Measurements from ENCODE around the gene LRRK2.

Gene LRRK2

GRCh38 chr12:40331886-40332285, 107.1 kb downstream of the LRRK2 start:
- Histone ChIP-seq H3K27ac (ENCODE audit: low read length) (no peak overlapping the region), H3K9me3 (ENCODE audit: insufficient read depth, low read depth, low read length) (peaks cover 21% of the 10 kb centered on the region), H3K4me3 (ENCODE audit: low read length) (no peak overlapping the region), H3K27me3 (ENCODE audit: insufficient read depth, low read length) (no peaks in the 10 kb centered on the region), H3K9ac (ENCODE audit: low read depth, low read length) (no peak overlapping the region), H3K36me3 (ENCODE audit: insufficient read depth, low read depth, low read length) (no peaks in the 10 kb centered on the region), H3K4me1 (ENCODE audit: insufficient read depth, low read length) (no peaks in the 10 kb centered on the region)

GRCh38 chr12:40335991-40336390, 111.2 kb downstream of the LRRK2 start:
- Histone ChIP-seq H3K9me3 (ENCODE audit: insufficient read depth, low read depth, low read length) (peaks cover 10% of the 10 kb centered on the region), H3K4me1 (ENCODE audit: insufficient read depth, low read length) (no peaks in the 10 kb centered on the region), H3K27ac (ENCODE audit: low read length) (no peak overlapping the region), H3K36me3 (ENCODE audit: insufficient read depth, low read depth, low read length) (no peaks in the 10 kb centered on the region), H3K9ac (ENCODE audit: low read depth, low read length) (no peak overlapping the region), H3K4me3 (ENCODE audit: low read length) (no peak overlapping the region), H3K27me3 (ENCODE audit: insufficient read depth, low read length) (no peaks in the 10 kb centered on the region)

- no peak overlapping the region for H3K9ac ChIP-seq (ENCODE audit: low read depth, low read length)
- H3K4me1 ChIP-seq (ENCODE audit: insufficient read depth, low read length) = no peaks in the 10 kb centered on the region
- H3K36me3 ChIP-seq (ENCODE audit: insufficient read depth, low read depth, low read length) = no peaks in the 10 kb centered on the region
- H3K27ac ChIP-seq (ENCODE audit: low read length) = no peak overlapping the region
- peaks cover 4% of the 10 kb centered on the region; the same call in 1 of the 2 replicates for H3K9me3 ChIP-seq (ENCODE audit: insufficient read depth, low read depth, low read length)
- no peaks in the 10 kb centered on the region for H3K27me3 ChIP-seq (ENCODE audit: insufficient read depth, low read length)
- no peak overlapping the region; the same call in 1 of the 2 replicates for H3K4me3 ChIP-seq (ENCODE audit: low read length)
Observed at GRCh38 chr12:40336573-40337199, 111.9 kb downstream of the LRRK2 start.

GRCh38 chr12:40338071-40338470, 113.3 kb downstream of the LRRK2 start:
- no peak overlapping the region for H3K27ac ChIP-seq (ENCODE audit: low read length)
- no peak overlapping the region for H3K9ac ChIP-seq (ENCODE audit: low read depth, low read length)
- no peaks in the 10 kb centered on the region for H3K27me3 ChIP-seq (ENCODE audit: insufficient read depth, low read length)
- H3K4me1 ChIP-seq (ENCODE audit: insufficient read depth, low read length) = no peaks in the 10 kb centered on the region
- H3K36me3 ChIP-seq (ENCODE audit: insufficient read depth, low read depth, low read length) = no peaks in the 10 kb centered on the region
- H3K4me3 ChIP-seq (ENCODE audit: low read length) = no peak overlapping the region
- H3K9me3 ChIP-seq (ENCODE audit: insufficient read depth, low read depth, low read length) = no peaks in the 10 kb centered on the region

DNA sequence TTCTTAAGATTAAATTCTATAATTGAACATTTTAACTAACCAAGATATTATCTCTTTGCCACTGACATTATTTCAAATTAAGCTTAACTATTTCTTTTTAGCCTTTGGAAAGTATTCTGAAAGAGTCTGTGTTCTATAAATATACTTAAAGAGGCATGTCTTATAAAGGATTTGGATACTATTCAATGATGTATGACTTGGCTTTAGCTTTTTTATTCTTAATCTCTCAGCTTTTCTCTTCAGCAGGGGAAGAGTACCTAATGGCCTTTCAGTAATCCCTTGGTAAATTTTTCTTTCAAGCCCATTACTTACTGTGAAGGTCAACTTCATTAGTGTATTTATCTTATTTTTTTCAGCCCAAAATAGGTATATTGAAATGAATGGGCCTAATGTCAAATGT, 113.8 kb downstream of the LRRK2 start:
- no peak overlapping the region for H3K4me3 ChIP-seq (ENCODE audit: low read length)
- H3K27ac ChIP-seq (ENCODE audit: low read length) = no peak overlapping the region
- no peaks in the 10 kb centered on the region for H3K36me3 ChIP-seq (ENCODE audit: insufficient read depth, low read depth, low read length)
- no peak overlapping the region for H3K9ac ChIP-seq (ENCODE audit: low read depth, low read length)
- H3K27me3 ChIP-seq (ENCODE audit: insufficient read depth, low read length) = no peaks in the 10 kb centered on the region
- no peaks in the 10 kb centered on the region for H3K4me1 ChIP-seq (ENCODE audit: insufficient read depth, low read length)
- H3K9me3 ChIP-seq (ENCODE audit: insufficient read depth, low read depth, low read length) = no peaks in the 10 kb centered on the region

DNA sequence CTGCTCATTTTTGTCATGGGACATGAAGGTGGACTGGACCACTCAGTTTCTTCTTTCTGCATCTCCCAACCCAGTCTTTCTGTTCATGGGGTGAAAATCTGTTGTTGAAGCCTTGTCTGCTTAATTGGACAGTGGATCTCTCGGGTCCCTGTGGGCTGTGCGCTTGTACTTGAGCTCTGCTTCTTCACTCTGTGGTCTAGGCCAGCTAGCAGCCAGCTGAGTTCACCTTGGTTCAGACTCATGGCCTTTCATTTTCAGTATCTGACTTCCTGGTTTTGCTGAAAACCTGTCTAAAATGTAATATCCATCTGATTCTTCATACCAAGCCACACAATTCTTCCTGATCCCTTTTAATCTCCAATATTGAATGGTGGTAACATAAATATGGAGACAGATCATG, 117.2 kb downstream of the LRRK2 start:
- no peak overlapping the region for H3K4me3 ChIP-seq (ENCODE audit: low read length)
- no peak overlapping the region for H3K9ac ChIP-seq (ENCODE audit: low read depth, low read length)
- H3K27me3 ChIP-seq (ENCODE audit: insufficient read depth, low read length) = no peaks in the 10 kb centered on the region
- no peaks in the 10 kb centered on the region for H3K4me1 ChIP-seq (ENCODE audit: insufficient read depth, low read length)
- no peaks in the 10 kb centered on the region for H3K9me3 ChIP-seq (ENCODE audit: insufficient read depth, low read depth, low read length)
- H3K36me3 ChIP-seq (ENCODE audit: insufficient read depth, low read depth, low read length) = no peaks in the 10 kb centered on the region
- H3K27ac ChIP-seq (ENCODE audit: low read length) = no peak overlapping the region

- H3K4me1 ChIP-seq (ENCODE audit: insufficient read depth, low read length) = no peaks in the 10 kb centered on the region
- no peaks in the 10 kb centered on the region for H3K27me3 ChIP-seq (ENCODE audit: insufficient read depth, low read length)
- no peak overlapping the region for H3K9ac ChIP-seq (ENCODE audit: low read depth, low read length)
- H3K9me3 ChIP-seq (ENCODE audit: insufficient read depth, low read depth, low read length) = no peaks in the 10 kb centered on the region
- H3K27ac ChIP-seq (ENCODE audit: low read length) = no peak overlapping the region
- no peak overlapping the region for H3K4me3 ChIP-seq (ENCODE audit: low read length)
- no peaks in the 10 kb centered on the region for H3K36me3 ChIP-seq (ENCODE audit: insufficient read depth, low read depth, low read length)
Observed at GRCh38 chr12:40343124-40343523, 118.3 kb downstream of the LRRK2 start.

GRCh38 chr12:40344312-40344711, 119.5 kb downstream of the LRRK2 start:
- no peak overlapping the region for H3K27ac ChIP-seq (ENCODE audit: low read length)
- no peaks in the 10 kb centered on the region for H3K36me3 ChIP-seq (ENCODE audit: insufficient read depth, low read depth, low read length)
- no peaks in the 10 kb centered on the region for H3K9me3 ChIP-seq (ENCODE audit: insufficient read depth, low read depth, low read length)
- no peak overlapping the region for H3K9ac ChIP-seq (ENCODE audit: low read depth, low read length)
- no peaks in the 10 kb centered on the region for H3K27me3 ChIP-seq (ENCODE audit: insufficient read depth, low read length)
- no peaks in the 10 kb centered on the region for H3K4me1 ChIP-seq (ENCODE audit: insufficient read depth, low read length)
- H3K4me3 ChIP-seq (ENCODE audit: low read length) = no peak overlapping the region

DNA sequence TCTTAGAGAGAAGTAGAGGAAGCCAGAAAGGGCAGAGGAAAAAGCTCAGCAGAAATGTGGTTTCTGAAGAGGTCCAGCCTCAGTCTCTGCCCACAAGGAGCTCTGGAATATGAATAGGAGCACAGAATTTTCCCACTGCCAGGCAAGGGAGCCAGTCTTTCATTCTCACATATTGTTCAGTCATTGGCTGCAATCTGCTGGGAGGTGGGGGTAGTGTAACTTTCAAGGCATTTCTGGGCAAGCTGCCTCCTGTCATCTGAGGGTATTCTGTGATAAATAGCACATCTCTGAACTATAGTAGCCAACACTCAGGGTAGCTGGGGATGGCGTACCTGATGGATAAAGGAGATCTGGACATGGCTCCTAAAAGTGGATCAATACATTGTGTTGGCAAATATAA, 127.2 kb downstream of the LRRK2 start:
- H3K27me3 ChIP-seq (ENCODE audit: insufficient read depth, low read length) = no peaks in the 10 kb centered on the region
- H3K27ac ChIP-seq (ENCODE audit: low read length) = no peak overlapping the region
- no peak overlapping the region for H3K4me3 ChIP-seq (ENCODE audit: low read length)
- H3K9me3 ChIP-seq (ENCODE audit: insufficient read depth, low read depth, low read length) = peaks cover 7% of the 10 kb centered on the region; the same call in 1 of the 2 replicates
- no peaks in the 10 kb centered on the region for H3K4me1 ChIP-seq (ENCODE audit: insufficient read depth, low read length)
- H3K9ac ChIP-seq (ENCODE audit: low read depth, low read length) = no peak overlapping the region
- H3K36me3 ChIP-seq (ENCODE audit: insufficient read depth, low read depth, low read length) = no peaks in the 10 kb centered on the region

DNA sequence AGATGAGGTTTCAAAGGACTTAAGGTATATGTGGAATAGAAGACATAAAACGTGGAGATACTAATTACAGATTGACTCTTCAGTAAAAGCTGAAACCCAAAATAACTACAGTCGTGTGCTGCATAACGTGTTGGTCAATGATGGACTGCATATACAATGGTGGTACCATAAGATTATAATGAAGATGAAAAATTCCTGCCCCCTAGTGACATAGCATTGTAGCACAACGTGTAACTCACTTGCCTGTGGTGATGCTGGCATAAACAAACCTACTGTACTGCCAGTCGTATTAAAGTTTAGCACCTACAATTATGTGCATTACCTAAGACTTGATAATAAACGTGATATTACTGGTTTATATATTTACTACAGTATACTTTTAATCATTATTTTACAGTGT, 150.3 kb downstream of the LRRK2 start:
- Histone ChIP-seq H3K27ac (ENCODE audit: low read length) (no peak overlapping the region), H3K9me3 (ENCODE audit: insufficient read depth, low read depth, low read length) (no peaks in the 10 kb centered on the region), H3K27me3 (ENCODE audit: insufficient read depth, low read length) (no peaks in the 10 kb centered on the region), H3K36me3 (ENCODE audit: insufficient read depth, low read depth, low read length) (no peaks in the 10 kb centered on the region), H3K4me3 (ENCODE audit: low read length) (no peak overlapping the region), H3K9ac (ENCODE audit: low read depth, low read length) (no peak overlapping the region), H3K4me1 (ENCODE audit: insufficient read depth, low read length) (no peaks in the 10 kb centered on the region)

DNA sequence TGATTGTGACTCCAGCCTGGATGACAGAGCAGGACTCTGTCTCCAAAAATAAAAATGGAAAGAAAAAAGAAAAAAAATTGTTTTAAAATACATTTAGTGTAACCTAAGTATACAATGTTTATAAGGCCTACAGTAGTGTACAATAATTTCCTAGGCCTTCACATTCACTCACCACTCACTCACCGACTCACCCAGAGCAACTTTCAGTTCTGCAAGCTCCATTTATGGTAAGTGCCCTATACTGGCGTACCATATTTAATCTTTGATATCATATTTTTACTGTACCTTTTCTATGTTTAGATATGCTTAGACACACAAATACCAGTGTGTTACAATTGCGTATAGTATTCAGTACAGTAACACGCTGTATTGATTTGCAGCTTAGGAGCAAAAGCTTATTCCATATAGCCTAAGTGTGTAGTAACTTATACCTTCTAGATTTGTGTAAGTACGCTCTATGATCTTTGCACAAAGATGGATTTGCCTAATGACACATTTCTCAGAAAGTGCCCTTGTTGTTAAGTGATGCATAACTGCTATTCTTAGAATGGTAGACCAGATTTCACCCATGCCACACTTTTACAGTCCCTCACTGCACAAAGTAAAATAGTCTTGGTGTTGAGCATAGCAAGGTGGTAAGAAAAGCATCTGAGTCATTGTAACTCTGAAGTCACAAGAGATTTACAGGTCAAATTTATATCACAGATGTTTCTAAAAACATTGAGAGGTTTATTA, 151.9 kb downstream of the LRRK2 start:
- no peak overlapping the region for H3K4me3 ChIP-seq (ENCODE audit: low read length)
- H3K9ac ChIP-seq (ENCODE audit: low read depth, low read length) = no peak overlapping the region
- H3K36me3 ChIP-seq (ENCODE audit: insufficient read depth, low read depth, low read length) = no peaks in the 10 kb centered on the region
- H3K27me3 ChIP-seq (ENCODE audit: insufficient read depth, low read length) = no peaks in the 10 kb centered on the region
- H3K9me3 ChIP-seq (ENCODE audit: insufficient read depth, low read depth, low read length) = no peaks in the 10 kb centered on the region
- no peak overlapping the region for H3K27ac ChIP-seq (ENCODE audit: low read length)
- no peaks in the 10 kb centered on the region for H3K4me1 ChIP-seq (ENCODE audit: insufficient read depth, low read length)

DNA sequence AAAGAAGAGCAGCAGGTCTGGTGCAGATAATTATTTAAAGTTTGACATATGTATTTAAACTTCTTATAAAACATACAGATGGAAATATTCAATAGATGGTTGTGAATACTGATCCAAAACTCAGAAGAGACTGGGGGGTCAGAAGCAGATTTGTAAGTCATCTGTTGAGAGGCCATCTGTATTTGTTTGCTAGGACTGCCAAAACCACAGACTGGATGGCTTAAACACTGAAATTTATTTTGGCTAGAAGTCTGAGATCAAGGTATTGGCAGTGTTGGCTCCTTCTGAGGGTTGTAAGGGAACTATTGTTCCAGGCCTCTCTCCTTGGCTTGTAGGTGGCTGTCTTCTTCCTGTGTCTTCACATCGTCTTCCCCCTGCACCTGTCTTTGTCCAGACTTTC, 153.9 kb downstream of the LRRK2 start:
- Histone ChIP-seq H3K9me3 (ENCODE audit: insufficient read depth, low read depth, low read length) (no peaks in the 10 kb centered on the region), H3K27ac (ENCODE audit: low read length) (no peak overlapping the region), H3K27me3 (ENCODE audit: insufficient read depth, low read length) (no peaks in the 10 kb centered on the region), H3K4me3 (ENCODE audit: low read length) (no peak overlapping the region), H3K4me1 (ENCODE audit: insufficient read depth, low read length) (no peaks in the 10 kb centered on the region), H3K36me3 (ENCODE audit: insufficient read depth, low read depth, low read length) (no peaks in the 10 kb centered on the region), H3K9ac (ENCODE audit: low read depth, low read length) (no peak overlapping the region)
